ENCODE data around the gene TMC5. TPM values are rescaled to one million over a fixed set of nuclear protein-coding genes. Genes with fewer than 3 reads are reported as not detected.

The TMC5 gene
- total and polyA plus RNA-seq, 2 of the 8 experiments (the other 6 are each of a cell fraction or from before 2014, with no cell fraction given), result 1.6 to 1.8 TPM

DNA sequence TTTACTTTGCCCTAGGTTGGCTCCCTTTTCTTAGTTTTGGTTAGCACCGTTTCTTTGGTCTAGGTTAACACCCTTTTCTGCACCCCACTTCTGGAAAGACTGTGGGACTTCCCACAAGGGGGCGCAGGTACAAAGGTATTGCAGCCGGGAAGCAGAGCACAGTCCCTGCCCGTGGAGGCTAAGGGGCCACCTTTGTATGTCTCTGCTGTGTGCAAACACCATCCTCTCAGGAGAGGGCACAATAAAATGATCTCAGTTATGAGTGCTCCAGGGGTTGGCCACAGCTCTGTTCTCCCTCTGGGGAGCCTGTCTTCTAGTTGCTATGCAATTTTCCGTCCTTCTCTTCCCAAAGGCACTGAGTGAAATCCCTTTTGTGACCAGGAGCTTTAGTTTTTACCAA, 28.4 kb upstream of the TMC5 start:
- no peak overlapping the region for H2BK5ac ChIP-seq (ENCODE audit: low read depth, low read length)
- no peak overlapping the region for H3K4ac ChIP-seq (replicated peaks; ENCODE audit: insufficient read length, low read depth, low read length)
- CTCF ChIA-PET (ENCODE audit: partially characterized antibody), result interaction anchor here (0.6 to 6.9 kb wide), 35 partner anchors 8 to 307 kb away, joined by 3 to 113 read pairs (median 4); no protein-coding TSS in a partner anchor
- TF ChIP-seq RAD21 (IDR thresholded peaks at IDR 0.05 in 1 of 2, conservative IDR thresholded peaks at IDR 0.05 in 1 of 2; ENCODE audit: low read depth in 2 of 2, low read length in 2 of 2) (peak; percentile 85 to 89), CHD2 (IDR thresholded peaks at IDR 0.05; ENCODE audit: low read length) (no peak), BACH1 (IDR thresholded peaks at IDR 0.05; ENCODE audit: low read length) (no peak), RNF2 (IDR thresholded peaks at IDR 0.05; ENCODE audit: borderline replicate concordance, low read depth, low read length, missing control alignments, poor library complexity, severe bottlenecking) (no peak), JUND (IDR thresholded peaks at IDR 0.05; ENCODE audit: low read length) (no peak)
- TF ChIP-seq, protein P1, sequence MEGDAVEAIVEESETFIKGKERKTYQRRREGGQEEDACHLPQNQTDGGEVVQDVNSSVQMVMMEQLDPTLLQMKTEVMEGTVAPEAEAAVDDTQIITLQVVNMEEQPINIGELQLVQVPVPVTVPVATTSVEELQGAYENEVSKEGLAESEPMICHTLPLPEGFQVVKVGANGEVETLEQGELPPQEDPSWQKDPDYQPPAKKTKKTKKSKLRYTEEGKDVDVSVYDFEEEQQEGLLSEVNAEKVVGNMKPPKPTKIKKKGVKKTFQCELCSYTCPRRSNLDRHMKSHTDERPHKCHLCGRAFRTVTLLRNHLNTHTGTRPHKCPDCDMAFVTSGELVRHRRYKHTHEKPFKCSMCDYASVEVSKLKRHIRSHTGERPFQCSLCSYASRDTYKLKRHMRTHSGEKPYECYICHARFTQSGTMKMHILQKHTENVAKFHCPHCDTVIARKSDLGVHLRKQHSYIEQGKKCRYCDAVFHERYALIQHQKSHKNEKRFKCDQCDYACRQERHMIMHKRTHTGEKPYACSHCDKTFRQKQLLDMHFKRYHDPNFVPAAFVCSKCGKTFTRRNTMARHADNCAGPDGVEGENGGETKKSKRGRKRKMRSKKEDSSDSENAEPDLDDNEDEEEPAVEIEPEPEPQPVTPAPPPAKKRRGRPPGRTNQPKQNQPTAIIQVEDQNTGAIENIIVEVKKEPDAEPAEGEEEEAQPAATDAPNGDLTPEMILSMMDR (IDR thresholded peaks at IDR 0.05; ENCODE audit: control extremely low read depth in 1 of 3, insufficient read depth in 1 of 3, low read depth in 1 of 3, low read length in 3 of 3), result peak; percentile 71 to 86 (median 83)
- TF ChIP-seq, protein P2, sequence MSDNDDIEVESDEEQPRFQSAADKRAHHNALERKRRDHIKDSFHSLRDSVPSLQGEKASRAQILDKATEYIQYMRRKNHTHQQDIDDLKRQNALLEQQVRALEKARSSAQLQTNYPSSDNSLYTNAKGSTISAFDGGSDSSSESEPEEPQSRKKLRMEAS (IDR thresholded peaks at IDR 0.05), result no peak
- H3K23me2 ChIP-seq (ENCODE audit: low read depth, low read length), result no peaks in the 10 kb centered on the region
- no peak overlapping the region for H2BK20ac ChIP-seq (ENCODE audit: low read length)
- H3K9me3 ChIP-seq (ENCODE audit: insufficient read depth in 2 of 2, low read depth in 1 of 2, low read length in 1 of 2), result no peaks in the 10 kb centered on the region; a peak in 1 of 4 replicates
- no peaks in the 10 kb centered on the region for H3K79me1 ChIP-seq (ENCODE audit: low read depth, low read length)
- H2BK120ac ChIP-seq (replicated peaks; ENCODE audit: low read depth, low read length), result no peak overlapping the region
- H3K9ac ChIP-seq (replicated peaks in 1 of 4; ENCODE audit: extremely low read depth in 1 of 4, low read depth in 3 of 4, low read length in 3 of 4), result no peak overlapping the region
- no peak overlapping the region for H3K27ac ChIP-seq (ENCODE audit: low read depth, low read length)
- no peak overlapping the region for H4K91ac ChIP-seq (replicated peaks; ENCODE audit: insufficient read length, low read length)
- POLR2A ChIA-PET (ENCODE audit: partially characterized antibody), result interaction anchor here (0.6 to 2.1 kb wide), 3 partner anchors 48 to 330 kb away, joined by 3 to 4 read pairs (median 3); no protein-coding TSS in a partner anchor
- no peak overlapping the region for H3K4me2 ChIP-seq (ENCODE audit: insufficient read depth in 1 of 2, low read depth in 2 of 2, low read length in 2 of 2)
- H3K4me3 ChIP-seq (ENCODE audit: extremely low read depth in 1 of 4, insufficient read depth in 2 of 4, low read depth in 3 of 4, low read length in 4 of 4), result no peak overlapping the region
- DNase-seq (ENCODE audit: low read depth in 1 of 2, low spot score in 2 of 2) (peak in 1 of 2 experiments; percentile 88), FAIRE-seq (no peak)
- H4K5ac ChIP-seq (ENCODE audit: insufficient read length, low read depth, low read length), result no peak overlapping the region
- H3K36me3 ChIP-seq (ENCODE audit: control insufficient read depth in 2 of 4, insufficient read depth in 4 of 4, low read length in 3 of 4), result no peaks in the 10 kb centered on the region
- H3K18ac ChIP-seq (ENCODE audit: extremely low read depth, low read length), result no peak overlapping the region
- H3K56ac ChIP-seq (replicated peaks; ENCODE audit: insufficient read length, low read depth, low read length), result no peak overlapping the region
- H3K23ac ChIP-seq (ENCODE audit: insufficient read length), result no peak overlapping the region
- WGBS, 2 experiments (ENCODE audit: extremely low coverage in 1 of 2, insufficient coverage in 1 of 2, insufficient read length in 1 of 2, insufficient replicate concordance in 2 of 2, low coverage in 1 of 2, low lambda C conversion rate in 2 of 2, missing lambda C conversion rate in 1 of 2), result 27% methylated on average over 5 of the region's 5 CpGs; no CpG with 5 or more reads in 1 of the 2 experiments
- 0 out of 2 replicates have a peak overlapping the region, but pooled peaks have one; percentile 64 for H2AFZ ChIP-seq (ENCODE audit: low read length)
- no peak overlapping the region for H2BK15ac ChIP-seq (ENCODE audit: low read length)
- H3K4me1 ChIP-seq (replicated peaks in 1 of 4; ENCODE audit: control insufficient read depth in 3 of 4, insufficient read depth in 4 of 4, low read length in 3 of 4), result no peaks in the 10 kb centered on the region
- no peak overlapping the region for H2BK12ac ChIP-seq (ENCODE audit: low read depth, low read length)
- no peaks in the 10 kb centered on the region for H3K79me2 ChIP-seq (ENCODE audit: control insufficient read depth in 1 of 2, insufficient read depth in 2 of 2, low read length in 2 of 2)
- no peak overlapping the region for H2AK5ac ChIP-seq (ENCODE audit: low read depth, low read length)
- no peaks in the 10 kb centered on the region for H4K20me1 ChIP-seq (replicated peaks in 1 of 2; ENCODE audit: control insufficient read depth in 1 of 2, insufficient read depth in 2 of 2, low read length in 2 of 2)
- no peaks in the 10 kb centered on the region for H3K27me3 ChIP-seq (replicated peaks in 1 of 4; ENCODE audit: control insufficient read depth in 3 of 4, extremely low read depth in 1 of 4, insufficient read depth in 3 of 4, low read length in 3 of 4)
- H3K14ac ChIP-seq (ENCODE audit: insufficient read length), result no peak overlapping the region
- no peak overlapping the region for H4K8ac ChIP-seq (ENCODE audit: extremely low read depth, insufficient read depth, low read length)
